GM12891 (cell line): Measurements from ENCODE around the gene XRCC3.

ENCODE experiments used
- POLR2A ChIP-seq: IDR thresholded peaks from 2 replicates; pipeline ENCODE4 v1.6.1; 2011; ENCODE audit warnings: low read depth, low read length, control low read depth
- POLR2AphosphoS5 ChIP-seq: IDR thresholded peaks from 2 replicates; pipeline ENCODE4 v1.6.1; 2011; ENCODE audit warnings: low read depth, low read length, control low read depth
- POU2F2 ChIP-seq: IDR thresholded peaks from 2 replicates; pipeline ENCODE4 v1.6.1; 2011; ENCODE audit warnings: low read depth, mild to moderate bottlenecking, control low read depth, low read length, moderate library complexity
- SPI1 ChIP-seq: IDR thresholded peaks from 2 replicates; pipeline ENCODE4 v1.6.1; 2011; ENCODE audit warnings: low read depth, low read length, control low read depth
- TAF1 ChIP-seq: IDR thresholded peaks from 2 replicates; pipeline ENCODE4 v1.6.1; 2011; ENCODE audit warnings: low read depth, low read length, control low read depth

DNA sequence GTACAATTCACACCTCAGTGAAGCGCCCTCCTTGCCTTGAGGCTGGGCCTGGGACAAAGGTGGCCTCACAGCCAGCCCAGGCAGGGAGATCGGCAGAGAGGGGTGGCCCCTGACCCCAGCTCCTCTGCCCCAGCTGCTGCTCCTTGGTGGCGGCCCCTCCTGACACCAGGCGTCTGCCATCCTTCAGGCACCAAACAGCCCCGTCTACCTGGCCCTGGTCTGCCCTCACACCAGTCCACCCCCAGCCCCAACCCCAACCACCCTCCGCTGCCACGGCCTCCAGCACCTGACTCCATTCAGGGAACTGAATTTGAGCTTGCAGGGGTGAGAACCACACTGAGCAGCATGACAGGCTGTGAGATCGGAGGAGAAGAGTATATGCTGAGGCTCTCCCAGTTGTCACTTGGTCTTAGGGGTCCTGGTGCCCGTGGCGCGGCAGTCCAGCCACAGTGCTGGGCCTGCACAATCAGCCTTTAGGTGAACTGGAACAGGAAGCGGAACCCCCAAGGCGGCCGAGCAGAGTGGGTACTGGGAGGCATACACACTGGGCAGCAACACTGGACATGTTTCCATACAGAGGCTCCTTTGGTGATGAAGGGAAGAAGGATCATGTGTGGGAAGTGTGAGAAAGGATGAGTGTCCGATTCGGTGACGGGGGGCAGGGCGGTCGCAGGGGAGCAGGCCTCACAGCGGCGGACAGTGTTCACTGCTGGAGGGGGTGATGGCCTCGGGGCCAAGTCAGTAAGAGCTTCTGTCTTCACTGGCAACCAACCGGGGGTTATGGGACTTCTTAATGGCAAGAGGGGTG, 19.0 kb upstream of the XRCC3 start:
- TF ChIP-seq POLR2A, result no peak
- no peak for TF ChIP-seq TAF1
- TF ChIP-seq POU2F2, result no peak
- TF ChIP-seq POLR2AphosphoS5, result no peak
- TF ChIP-seq SPI1, result no peak
